Measurements from ENCODE around the gene MRPS31. TPM values are rescaled to one million over a fixed set of nuclear protein-coding genes. Genes with fewer than 3 reads are reported as not detected.
"Not testable (repeated sequence)": the region's sequence is repeated elsewhere in the genome, so short reads cannot be mapped to it uniquely, and the experiment has no call there.

The MRPS31 gene
- total and polyA plus RNA-seq, 2 donors (not counting 3 experiments of a cell fraction or from before 2014, with no cell fraction given): 7.6 to 17.8 TPM

GRCh38 chr13:40728595-40728994 lies 42.4 kb downstream of the MRPS31 start:
- Histone ChIP-seq H3K9me3 (replicated peaks; ENCODE audit: control insufficient read depth, insufficient read depth, low read length) (no peaks in the 10 kb centered on the region), H3K79me2 (ENCODE audit: control insufficient read depth, insufficient read depth, low read length) (no peaks in the 10 kb centered on the region), H3K9ac (replicated peaks; ENCODE audit: extremely low read depth, insufficient read depth, low read length) (no peak overlapping the region), H3K4me2 (ENCODE audit: insufficient read depth, low read length) (no peak overlapping the region), H4K20me1 (replicated peaks; ENCODE audit: control insufficient read depth, extremely low read depth, insufficient read depth, low read length) (no peaks in the 10 kb centered on the region), H3K27me3 (ENCODE audit: control insufficient read depth in 2 of 2, insufficient read depth in 2 of 2, low read length in 2 of 2) (no peaks in the 10 kb centered on the region), H3K9me1 (replicated peaks; ENCODE audit: control insufficient read depth, extremely low read depth, insufficient read depth, low read length) (no peaks in the 10 kb centered on the region), H3K4me1 (ENCODE audit: control insufficient read depth, extremely low read depth, insufficient read depth, low read length) (no peaks in the 10 kb centered on the region), H3K36me3 (ENCODE audit: control insufficient read depth in 2 of 2, extremely low read depth in 1 of 2, insufficient read depth in 2 of 2, low read length in 2 of 2) (no peaks in the 10 kb centered on the region), H2AFZ (ENCODE audit: low read depth, low read length) (no peak overlapping the region), H3K4me3 (replicated peaks in 1 of 3; ENCODE audit: insufficient read depth in 1 of 3, low read depth in 1 of 3, low read length in 3 of 3) (no peak overlapping the region), H3K27ac (ENCODE audit: insufficient read depth, low read depth, low read length) (no peak overlapping the region)
- TF ChIP-seq GATA2 (IDR thresholded peaks at IDR 0.05; ENCODE audit: insufficient read depth, insufficient read length, low read depth, low read length) (no peak), POLR2AphosphoS5 (IDR thresholded peaks at IDR 0.05; ENCODE audit: insufficient read depth, low read depth, low read length) (no peak), JUN (IDR thresholded peaks at IDR 0.05; ENCODE audit: borderline replicate concordance, insufficient read depth, insufficient read length, low read depth) (no peak), MYC (IDR thresholded peaks at IDR 0.05; ENCODE audit: low read depth, low read length) (no peak), EZH2 (IDR thresholded peaks at IDR 0.05; ENCODE audit: borderline replicate concordance, low read depth, low read length, severe bottlenecking) (no peak), POLR2A (IDR thresholded peaks at IDR 0.05; ENCODE audit: low read depth, low read length) (no peak), FOS (IDR thresholded peaks at IDR 0.05; ENCODE audit: borderline replicate concordance, insufficient read depth, low read length) (no peak)
- TF ChIP-seq, protein P1, sequence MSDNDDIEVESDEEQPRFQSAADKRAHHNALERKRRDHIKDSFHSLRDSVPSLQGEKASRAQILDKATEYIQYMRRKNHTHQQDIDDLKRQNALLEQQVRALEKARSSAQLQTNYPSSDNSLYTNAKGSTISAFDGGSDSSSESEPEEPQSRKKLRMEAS (IDR thresholded peaks at IDR 0.05; ENCODE audit: insufficient read depth, insufficient read length): no peak
- TF ChIP-seq, protein P2, sequence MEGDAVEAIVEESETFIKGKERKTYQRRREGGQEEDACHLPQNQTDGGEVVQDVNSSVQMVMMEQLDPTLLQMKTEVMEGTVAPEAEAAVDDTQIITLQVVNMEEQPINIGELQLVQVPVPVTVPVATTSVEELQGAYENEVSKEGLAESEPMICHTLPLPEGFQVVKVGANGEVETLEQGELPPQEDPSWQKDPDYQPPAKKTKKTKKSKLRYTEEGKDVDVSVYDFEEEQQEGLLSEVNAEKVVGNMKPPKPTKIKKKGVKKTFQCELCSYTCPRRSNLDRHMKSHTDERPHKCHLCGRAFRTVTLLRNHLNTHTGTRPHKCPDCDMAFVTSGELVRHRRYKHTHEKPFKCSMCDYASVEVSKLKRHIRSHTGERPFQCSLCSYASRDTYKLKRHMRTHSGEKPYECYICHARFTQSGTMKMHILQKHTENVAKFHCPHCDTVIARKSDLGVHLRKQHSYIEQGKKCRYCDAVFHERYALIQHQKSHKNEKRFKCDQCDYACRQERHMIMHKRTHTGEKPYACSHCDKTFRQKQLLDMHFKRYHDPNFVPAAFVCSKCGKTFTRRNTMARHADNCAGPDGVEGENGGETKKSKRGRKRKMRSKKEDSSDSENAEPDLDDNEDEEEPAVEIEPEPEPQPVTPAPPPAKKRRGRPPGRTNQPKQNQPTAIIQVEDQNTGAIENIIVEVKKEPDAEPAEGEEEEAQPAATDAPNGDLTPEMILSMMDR (IDR thresholded peaks at IDR 0.05; ENCODE audit: extremely low read depth in 1 of 2, insufficient read depth in 1 of 2, low read depth in 1 of 2, low read length in 2 of 2): no peak
- FAIRE-seq (no peak), DNase-seq (ENCODE audit: low read depth, low spot score) (no peak)
- ChIA-PET CTCF (no interaction called here), POLR2A (no interaction called here)
- intact Hi-C loops (cut with micrococcal nuclease) (no loop called here), dilution Hi-C loops (cut with MboI; ENCODE audit: extremely low pct_ligation_motif_present, low sequenced_read_pairs) (no loop called here)
- BruUV-seq (replicated peaks): no TSS peak

GRCh38 chr13:40714433-40714832 lies 56.6 kb downstream of the MRPS31 start:
- H3K9ac ChIP-seq (replicated peaks; ENCODE audit: extremely low read depth, insufficient read depth, low read length); H3K4me1 ChIP-seq (ENCODE audit: control insufficient read depth, extremely low read depth, insufficient read depth, low read length); H3K9me3 ChIP-seq (replicated peaks; ENCODE audit: control insufficient read depth, insufficient read depth, low read length); H3K79me2 ChIP-seq (ENCODE audit: control insufficient read depth, insufficient read depth, low read length); POLR2A ChIA-PET; H3K9me1 ChIP-seq (replicated peaks; ENCODE audit: control insufficient read depth, extremely low read depth, insufficient read depth, low read length); H3K4me3 ChIP-seq (replicated peaks in 1 of 3; ENCODE audit: insufficient read depth in 1 of 3, low read depth in 1 of 3, low read length in 3 of 3); H2AFZ ChIP-seq (ENCODE audit: low read depth, low read length); H4K20me1 ChIP-seq (replicated peaks; ENCODE audit: control insufficient read depth, extremely low read depth, insufficient read depth, low read length); H3K4me2 ChIP-seq (ENCODE audit: insufficient read depth, low read length); H3K27ac ChIP-seq (ENCODE audit: insufficient read depth, low read depth, low read length); H3K36me3 ChIP-seq (ENCODE audit: control insufficient read depth in 2 of 2, extremely low read depth in 1 of 2, insufficient read depth in 2 of 2, low read length in 2 of 2); dilution Hi-C loops (cut with MboI; ENCODE audit: extremely low pct_ligation_motif_present, low sequenced_read_pairs); H3K27me3 ChIP-seq (ENCODE audit: control insufficient read depth in 2 of 2, insufficient read depth in 2 of 2, low read length in 2 of 2); BruUV-seq (replicated peaks); FAIRE-seq; CTCF ChIA-PET; DNase-seq (ENCODE audit: low read depth, low spot score); intact Hi-C loops (cut with micrococcal nuclease): not testable (repeated sequence)

Data from endothelial cell of umbilical vein (primary cell).